NOMO-1 treated with dmso at 0.1 percent for 144 hours (cell line): Measurements from ENCODE around the gene POLE.

Experiments used
- DNase-seq: peaks from one replicate; lab custom pipeline; 2025; ENCODE audit not compliant: unreplicated experiment; lab: John Stamatoyannopoulos, UW

Gene POLE

DNA sequence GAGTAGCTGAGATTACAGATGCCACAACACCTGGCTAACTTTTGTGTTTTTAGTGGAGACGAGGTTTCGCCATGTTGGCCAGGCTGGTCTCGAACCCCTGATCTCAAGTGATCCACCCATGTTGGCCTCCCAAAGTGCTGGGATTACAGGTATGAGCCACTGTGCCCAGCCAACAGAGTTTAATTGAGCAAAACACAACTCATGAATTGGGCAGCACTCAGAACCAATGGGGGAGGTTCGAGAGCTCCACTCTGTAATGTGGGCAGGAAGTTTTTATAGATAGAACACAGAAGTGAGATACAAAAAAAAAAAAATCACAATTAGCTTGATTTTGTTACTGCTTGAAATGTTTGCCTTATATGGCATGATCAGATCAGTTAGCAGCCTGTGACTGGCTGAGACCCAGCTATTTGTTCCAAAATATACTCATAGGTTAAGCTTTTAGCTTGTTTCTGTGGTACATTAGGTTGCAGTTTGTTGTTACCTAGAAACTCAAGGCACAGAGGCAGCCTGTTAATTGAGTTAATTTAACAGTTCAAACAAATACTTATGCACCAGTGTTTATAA lies 69.9 kb downstream of the POLE start:
- no peak for DNase-seq

DNA sequence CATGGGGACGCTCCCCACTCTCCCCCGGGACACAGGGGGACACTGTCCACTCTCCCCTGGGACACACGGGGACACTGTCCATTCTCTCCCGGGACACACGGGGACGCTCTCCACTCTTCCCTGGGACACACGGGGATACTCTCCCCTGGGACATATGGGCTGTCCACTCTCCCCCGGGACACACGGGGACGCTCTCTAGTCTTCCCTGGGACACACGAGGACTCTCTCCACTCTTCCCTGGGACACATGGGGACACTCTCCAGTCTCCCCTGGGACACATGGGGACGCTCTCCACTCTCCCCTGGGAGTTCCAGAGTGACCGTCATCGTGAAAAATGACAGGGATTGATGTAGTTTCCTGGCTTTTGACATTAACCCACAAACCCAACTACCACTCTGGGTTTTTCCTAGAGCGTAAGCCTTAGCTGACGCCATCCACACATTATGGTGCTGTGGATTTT lies 71.5 kb downstream of the POLE start:
- DNase-seq, result no peak

DNA sequence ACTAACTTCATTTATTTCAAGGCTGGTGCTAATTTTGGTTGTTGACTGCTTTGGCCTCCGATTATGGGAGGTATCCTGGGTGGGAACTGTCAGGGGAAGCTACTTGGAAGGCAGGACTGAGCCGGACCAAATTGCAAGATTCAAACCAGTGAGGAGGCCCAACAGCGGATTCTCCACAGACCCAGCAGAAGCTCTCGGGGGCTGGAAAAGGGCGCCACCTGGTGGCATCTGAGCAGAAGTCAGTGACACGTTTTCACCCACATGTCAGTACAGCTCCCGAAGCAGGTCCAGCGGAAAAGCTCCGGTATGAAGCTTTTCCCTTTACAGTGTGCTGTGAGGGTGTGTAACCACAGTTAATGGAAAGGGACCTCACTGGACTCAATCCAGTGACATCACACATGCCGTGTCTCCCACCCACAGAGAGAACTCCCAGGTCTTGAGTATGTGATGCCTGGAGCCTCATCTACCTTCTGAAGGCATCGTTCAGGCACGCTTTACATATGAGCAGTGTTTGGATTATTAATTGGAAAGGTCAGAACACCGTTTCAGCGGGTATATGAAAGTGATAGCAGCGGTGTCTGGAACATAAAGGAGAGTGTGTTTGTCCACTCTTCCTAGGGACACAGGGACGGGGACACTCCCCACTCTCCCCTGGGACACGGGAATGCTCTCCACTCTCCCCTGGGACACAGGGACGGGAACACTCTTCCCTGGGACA lies 72.1 kb downstream of the POLE start:
- peak; percentile 55 for DNase-seq

DNA sequence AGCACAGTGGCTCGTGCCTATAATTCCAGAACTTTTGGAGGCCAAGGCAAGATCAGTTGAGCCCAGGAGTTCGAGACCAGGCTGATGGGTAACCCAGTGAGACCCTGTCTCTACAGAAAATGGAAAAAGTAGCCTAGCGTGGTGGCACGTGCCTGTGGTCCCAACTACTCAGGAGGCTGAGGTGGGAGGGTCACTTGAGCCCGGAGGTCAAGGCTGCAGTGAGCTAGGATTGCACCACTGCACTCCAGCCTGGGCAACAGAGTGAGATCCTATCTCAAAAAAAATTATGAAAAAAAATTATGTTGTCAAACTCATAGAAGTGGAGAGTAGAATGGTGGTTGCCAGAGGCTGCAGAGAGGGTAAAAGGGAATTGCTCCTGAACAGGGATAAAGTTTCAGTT lies 73.1 kb downstream of the POLE start:
- DNase-seq, result no peak

DNA sequence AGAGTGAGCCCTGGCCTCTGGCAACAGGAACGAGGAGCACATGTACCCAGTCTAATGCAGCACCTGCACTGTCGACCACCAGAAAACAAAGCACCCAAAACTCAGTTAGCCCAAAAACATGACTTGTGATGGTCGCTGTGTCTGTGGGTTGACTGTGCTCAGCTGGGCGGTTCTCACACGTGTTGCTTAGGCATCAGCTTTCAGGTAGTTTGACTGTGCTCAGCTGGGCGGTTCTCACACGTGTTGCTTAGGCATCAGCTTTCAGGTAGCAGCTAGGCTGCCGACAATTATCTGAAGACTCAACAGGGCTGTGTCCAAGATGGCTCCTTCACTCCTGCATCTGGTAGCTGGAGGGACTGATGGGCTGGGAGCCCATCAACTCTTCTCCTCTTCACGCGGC lies 75.5 kb downstream of the POLE start:
- no peak for DNase-seq

DNA sequence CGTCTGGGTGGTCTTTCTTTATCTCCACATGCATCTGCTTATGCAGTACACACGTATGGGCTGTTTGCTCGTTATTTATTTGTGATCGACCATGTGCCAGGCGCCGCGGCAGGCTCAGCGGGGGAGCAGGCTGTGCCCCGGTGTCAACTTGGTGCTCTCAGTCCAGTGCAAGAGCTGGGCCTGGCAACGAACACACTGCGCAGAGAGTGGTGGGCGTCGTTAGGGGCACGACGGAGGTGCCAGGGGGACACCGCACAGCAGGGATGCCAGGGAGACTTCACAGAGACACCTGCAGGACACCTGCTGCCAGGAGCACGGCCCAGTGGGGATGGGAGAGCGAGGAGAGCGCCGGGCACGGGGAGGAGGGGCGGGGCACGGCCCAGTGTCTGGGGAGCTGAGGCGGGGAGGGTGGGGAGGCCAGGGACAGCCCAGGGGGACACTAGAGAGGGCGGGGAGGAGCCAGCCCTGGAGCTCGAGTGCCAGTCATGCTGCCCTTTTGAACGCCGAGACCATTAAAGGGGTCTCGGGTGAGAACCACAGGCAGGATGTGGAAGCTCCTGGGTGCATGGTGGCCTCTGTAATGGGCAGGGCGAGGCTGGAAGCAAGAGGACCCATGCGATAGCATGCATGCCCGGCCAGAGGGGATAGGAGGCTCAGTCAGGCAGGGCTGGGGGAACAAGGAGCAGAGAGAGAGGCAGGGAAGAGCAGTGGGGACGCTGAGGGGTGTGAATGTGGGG lies 76.1 kb downstream of the POLE start:
- DNase-seq, result no peak

DNA sequence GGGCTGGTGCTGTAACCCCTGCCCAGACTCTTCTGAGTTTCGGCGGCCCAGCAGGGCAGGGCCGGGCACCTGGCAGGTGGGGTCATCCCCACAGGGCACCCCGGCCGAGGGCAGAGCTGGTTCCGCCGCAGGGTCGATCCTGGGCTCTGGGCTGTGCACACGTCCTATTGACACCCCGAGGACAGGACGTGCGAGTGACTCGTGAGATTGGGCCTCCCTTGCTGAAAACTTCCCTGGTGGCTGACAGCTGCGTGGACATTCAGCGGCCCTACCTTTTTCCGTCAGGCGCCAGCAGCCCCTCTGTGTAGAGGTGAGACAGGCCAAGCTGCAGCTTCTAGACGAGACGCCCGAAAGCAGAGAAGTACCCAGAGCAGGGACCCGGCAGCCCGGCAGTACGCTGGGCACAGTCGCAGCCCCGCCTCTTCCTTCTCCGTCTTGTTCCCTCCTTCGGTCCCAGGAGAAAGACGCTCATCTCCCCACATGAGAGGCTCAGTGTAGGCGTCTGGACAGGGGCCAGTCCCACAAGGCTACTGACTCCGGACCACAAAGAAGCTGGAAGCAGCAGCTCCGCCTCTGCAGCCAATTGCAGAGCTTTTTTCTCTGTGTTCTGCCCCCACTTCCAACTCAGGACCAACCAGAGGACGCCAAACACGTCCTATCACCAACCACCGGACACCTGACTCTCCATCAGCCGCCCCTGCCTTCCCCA lies 76.9 kb downstream of the POLE start, which contains the start of gene LRCOL1:
Gene LRCOL1, minus strand, starts transcription at position 532 of the 709 bp plus-strand sequence. CDS start 4,331 bp downstream, outside the sequence.
- DNase-seq, result no peak

DNA sequence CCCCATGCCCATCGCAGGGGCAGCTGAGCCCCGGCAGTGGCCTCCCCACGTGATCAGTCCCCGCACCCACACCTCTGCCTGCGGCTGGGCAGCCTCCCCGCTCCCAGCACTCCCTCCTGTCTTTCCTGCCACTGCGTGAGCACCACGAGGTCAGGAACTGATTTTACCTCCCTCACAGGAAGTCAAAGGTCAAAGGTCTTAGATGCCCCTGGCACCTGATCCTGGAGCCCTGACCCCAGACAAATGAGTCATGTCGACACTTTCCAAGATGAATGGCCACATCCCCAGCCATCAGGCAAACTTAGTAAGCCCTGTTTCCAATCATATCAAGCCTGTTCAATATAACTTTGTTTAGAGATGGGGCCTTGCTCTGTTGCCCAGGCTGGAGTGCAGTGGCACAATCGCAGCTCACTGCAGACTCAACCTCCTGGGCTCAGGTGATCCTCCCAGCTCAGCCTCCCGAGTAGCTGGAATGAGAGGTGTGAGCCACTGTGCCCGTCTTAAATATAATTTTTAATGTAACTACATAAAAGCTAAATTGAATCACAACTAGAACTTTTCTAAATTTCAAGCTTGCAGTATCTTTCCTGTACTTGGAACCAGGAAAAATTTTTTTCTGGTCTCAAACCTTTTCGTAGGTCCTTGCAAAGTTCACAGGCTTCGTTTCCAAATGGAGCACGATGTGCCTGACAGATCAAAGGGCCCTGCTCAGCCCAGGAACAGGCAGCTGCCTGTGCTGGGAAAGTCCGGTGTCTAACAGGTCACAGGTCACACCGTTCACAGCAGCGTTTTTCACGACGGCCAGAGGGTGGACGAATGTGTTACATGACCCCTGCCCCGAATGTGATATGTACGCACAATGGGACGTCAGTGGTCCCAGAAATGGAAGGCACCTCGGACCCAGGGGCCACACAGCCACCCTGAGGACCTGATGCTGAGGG lies 78.6 kb downstream of the POLE start:
- DNase-seq, result no peak

DNA sequence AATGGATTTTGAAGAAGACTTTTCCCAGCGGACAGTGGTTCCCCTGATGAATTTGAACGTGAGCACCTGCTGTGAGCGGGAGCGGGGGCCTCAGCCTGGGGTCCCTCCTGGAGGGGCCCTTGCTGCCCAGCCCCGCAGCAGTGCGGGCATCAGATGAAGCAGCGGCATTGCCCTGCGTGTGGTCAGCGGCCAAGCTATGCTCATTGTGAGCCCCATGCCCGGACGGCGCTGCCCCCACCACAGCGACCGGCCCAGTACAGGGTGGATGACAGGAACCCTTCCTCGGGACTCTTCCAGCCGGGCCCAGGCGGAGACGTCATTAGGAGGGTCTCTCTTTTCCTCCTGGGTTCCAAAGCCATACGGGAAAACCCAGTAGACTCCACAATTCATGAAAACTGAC lies 80.2 kb downstream of the POLE start:
- no peak for DNase-seq

DNA sequence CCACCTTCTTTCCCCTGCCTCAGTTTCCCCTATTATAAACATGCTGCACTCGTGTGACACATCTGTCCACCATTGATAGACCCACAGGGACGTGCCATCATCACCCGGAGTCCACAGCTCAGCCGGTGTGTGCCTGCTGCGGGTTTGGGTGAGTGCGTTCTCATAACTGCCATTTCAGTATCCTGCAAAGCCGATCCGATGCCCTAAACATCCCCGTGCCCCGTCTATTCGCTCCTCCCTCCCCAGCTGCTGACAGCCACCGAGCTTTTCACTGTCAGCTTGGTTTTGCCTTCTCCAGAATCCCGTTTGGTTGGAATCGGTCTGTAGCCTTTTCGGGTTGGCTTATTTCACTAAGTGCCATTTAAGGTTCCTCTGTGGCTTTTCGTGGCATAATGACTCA lies 80.7 kb downstream of the POLE start:
- DNase-seq, result no peak

DNA sequence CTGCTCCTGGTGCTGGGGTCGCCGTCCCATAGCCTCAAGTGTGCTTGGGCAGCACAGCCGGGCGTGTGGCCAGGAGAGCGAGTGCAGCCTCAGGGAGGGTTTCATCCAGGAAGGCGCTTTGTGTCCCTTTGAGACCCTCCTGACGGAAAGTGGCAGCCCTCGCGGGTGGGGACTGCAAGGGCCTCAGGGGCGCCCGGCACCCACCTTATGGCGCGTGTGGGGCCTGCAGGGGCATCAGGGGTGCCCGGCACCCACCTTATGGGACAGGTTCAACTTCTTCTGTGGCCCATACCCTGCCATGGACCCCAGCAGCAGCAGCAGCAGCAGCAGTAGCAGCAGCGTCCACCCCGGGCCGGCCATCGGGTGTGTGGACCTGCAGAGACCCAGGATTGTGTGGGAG lies 81.2 kb downstream of the POLE start:
- no peak for DNase-seq

DNA sequence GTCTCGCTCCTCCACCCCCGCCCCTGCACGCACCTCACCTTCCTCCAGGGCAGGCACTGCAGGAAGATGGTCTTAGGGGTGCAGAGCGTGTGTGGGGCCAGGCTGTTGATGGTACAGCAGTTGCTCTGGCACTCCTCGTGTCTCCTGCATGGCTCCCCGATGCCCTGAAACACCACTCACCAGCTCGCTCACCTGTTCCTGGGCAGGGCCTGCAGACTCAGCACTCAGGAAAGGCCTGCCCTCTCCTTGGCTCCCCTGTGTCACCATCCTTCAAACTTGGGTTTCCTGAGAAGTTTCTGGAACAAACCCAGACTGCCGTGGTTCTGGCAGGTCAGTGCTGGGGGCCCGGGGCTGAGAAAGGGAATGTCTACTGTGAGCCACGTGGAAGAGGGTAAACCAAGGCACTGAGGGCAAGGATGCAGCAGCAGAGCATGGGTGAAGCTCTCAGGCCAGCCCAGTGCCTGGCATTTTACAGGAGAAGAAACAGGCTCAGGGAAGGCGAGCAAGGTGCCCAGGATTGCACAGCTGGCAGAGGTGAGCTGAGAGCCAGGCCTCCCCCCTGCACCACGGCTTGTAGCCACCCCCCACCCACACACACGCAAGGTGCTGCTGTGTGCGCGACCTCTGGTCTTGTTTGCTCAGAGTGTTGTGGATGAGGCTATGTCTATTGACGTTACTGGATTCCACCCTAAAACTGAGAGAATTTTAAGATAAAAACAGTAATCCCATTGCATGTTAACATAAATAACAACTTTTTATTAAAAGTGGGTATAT lies 82.3 kb downstream of the POLE start:
- no peak for DNase-seq

DNA sequence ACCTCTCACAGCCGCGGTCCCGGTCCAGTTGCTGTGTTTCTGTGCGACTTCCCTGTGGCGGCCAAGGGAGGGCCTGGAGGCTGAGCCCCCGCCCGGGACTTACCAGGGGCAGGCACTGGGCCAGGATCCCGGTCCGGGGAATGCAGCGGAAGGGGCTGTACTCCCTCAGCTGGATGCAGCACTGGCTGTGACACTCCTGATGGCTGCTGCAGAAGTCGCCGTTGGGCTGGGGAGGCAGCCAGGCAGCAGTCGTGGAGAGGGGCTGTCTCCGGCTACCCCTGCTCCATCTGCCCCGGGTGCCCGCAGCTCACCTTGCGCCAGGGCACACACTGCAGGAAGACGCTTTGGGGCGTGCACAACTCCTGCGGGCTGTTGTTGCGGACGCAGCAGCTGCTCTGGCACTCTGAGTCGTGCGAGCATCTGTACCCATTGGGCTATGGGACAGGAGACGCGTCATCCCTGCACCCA lies 83.0 kb downstream of the POLE start:
- no peak for DNase-seq

DNA sequence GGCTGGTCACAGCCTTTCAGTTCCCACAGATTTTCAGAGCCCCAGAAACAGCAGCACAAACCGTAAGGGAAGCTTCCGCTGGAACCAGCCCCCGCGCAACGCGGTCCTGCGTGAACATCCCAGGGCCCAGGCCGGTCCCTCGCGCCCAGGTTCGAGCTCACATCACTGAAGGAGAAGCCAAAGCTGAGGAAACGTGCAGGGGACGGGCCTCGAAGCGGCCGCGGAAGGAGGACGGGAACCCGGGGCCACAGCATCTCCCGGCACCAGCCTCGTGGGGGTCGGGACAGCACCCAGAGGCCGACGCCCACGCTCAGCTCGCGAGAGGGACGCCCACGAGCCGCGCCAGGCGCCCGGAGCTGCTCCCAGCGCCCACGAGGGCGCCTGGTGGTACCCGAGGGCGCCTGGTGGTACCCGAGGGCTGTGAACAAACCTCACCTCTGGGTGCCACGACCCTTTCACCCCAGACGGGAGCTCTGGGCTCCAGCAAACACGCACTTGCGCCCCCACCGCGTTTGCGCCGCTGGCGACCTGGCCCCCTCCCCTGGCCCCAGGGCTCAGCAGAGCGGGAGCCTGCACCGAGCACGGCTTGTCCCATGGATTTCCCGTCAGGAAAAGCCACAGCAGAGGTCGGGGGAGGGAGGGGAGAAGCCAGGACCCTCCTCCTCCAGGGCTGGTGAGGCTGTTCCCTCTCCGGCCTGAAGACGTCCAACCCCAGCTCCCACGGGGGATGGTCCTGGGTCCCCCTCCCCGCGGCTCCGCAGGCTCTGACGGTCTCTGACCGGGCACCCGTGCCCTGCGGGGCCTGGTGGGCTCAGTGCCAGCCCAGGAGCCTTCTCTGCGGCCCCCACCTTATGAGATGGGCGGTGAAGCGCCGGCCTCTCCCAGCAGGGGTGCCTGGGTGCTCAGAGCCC lies 83.6 kb downstream of the POLE start:
- no peak for DNase-seq

DNA sequence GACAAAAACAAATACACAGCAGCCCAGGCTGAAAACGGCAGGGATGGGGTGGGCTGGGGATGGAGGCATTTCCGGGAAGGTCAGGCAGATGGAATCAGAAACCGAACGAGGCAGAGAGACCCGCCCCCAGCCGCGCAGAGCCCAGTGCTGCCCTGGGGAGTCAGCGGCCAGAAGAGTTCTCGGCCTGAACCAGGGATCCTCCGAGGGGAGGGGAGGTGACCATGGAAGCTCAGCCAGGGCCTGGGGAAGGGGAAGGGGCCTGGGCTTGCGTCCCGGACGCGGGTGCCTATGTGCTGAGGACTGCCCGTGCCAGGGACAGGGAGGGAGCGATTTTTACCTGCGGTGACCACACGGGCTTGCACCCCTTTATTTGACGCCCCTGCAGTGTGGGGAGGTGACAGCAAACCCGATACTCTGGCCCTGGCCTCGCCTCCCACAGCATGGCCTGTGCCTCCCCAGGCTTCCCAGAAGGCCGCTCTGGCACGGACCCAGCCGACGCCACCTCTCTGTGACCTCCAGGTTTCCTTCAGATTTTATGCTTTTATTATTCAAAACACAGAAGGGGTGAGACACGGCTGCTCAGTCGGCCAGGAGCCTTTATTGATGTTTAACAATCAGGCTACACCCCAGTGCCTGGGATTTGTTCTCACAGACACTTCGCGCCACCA lies 84.4 kb downstream of the POLE start:
- DNase-seq, result no peak

DNA sequence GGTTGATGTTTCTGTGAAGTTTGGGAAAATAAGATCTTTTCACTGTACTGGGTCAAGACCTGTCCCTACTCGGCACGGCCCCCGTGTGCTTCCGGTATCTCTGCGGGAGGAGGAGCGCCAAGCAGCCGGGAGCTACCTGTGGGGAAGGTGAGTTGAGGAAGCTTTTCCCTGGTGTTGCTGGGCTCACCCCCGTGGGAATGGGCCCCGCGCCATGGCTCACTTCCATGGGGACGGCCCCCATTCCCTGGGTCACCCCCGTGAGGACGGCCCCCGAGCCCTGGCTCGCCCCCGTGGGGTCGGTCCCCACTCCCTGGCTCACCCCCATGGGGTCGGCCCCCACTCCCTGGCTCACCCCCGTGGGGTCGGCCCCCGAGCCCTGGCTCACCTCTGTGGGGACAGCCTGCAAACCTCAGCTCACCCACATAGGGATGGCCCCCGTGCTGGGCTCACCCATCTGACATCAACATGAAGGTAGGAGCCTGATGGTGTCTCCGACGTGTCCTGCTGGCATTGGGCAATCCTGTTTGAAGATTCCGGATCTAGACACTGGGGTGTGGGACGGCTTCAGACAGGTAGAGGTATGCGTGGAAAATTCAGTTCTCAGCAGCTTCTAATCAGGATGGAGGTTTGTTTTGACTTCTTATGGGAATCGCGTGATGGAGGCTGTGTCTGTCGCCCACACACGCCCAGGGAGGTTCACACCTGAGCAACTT lies 85.8 kb downstream of the POLE start:
- no peak for DNase-seq
